ENCODE measurements around the gene SMYD3.

GRCh38 chr1:246219508-246220030 is 287.5 kb downstream of the SMYD3 start:
- no peak for TF ChIP-seq POLR2AphosphoS5 (IDR thresholded peaks at IDR 0.05; ENCODE audit: insufficient read depth in 1 of 2, low read depth in 1 of 2)
- TF ChIP-seq POLR2A (IDR thresholded peaks at IDR 0.05): no peak
